Activated naive CD4-positive, alpha-beta T cell treated with anti-CD3 and anti-CD28 coated beads, Interleukin-2, amount 10 ng/mL, durations not matched to agents 7 days and 5 days (primary cell): ENCODE results near the gene FAIM.
"Not testable (repeated sequence)": the region's sequence is repeated elsewhere in the genome, so short reads cannot be mapped to it uniquely, and the experiment has no call there.

Experiments used
- CTCF ChIA-PET: fragments of 350-600 bp; sonication (Branson Sonifier 250); formaldehyde crosslinking; loops from one replicate; lab custom pipeline; 2021; ENCODE audit warnings: antibody characterized with exemption; lab: Charles Lee
- DNase-seq: peaks from one replicate; pipeline ENCODE4 v3.0.0-alpha.2; 2020
- H3K27ac Mint-ChIP-seq: one replicate; pipeline ENCODE4 v1.8.0; 2021; ENCODE audit warnings: mild to moderate bottlenecking, moderate library complexity, mixed read lengths
- H3K27me3 Mint-ChIP-seq: one replicate; pipeline ENCODE4 v1.8.0; 2021; ENCODE audit warnings: mild to moderate bottlenecking, mixed read lengths
- H3K36me3 Mint-ChIP-seq: one replicate; pipeline ENCODE4 v1.8.0; 2021; ENCODE audit warnings: mixed read lengths
- H3K4me1 Mint-ChIP-seq: one replicate; pipeline ENCODE4 v1.8.0; 2021; ENCODE audit warnings: mixed read lengths
- H3K4me3 Mint-ChIP-seq: one replicate; pipeline ENCODE4 v1.8.0; 2021; ENCODE audit warnings: mild to moderate bottlenecking, moderate library complexity, mixed read lengths
- H3K9me3 Mint-ChIP-seq: one replicate; pipeline ENCODE4 v1.8.0; 2021; ENCODE audit warnings: mixed read lengths

FAIM gene

DNA sequence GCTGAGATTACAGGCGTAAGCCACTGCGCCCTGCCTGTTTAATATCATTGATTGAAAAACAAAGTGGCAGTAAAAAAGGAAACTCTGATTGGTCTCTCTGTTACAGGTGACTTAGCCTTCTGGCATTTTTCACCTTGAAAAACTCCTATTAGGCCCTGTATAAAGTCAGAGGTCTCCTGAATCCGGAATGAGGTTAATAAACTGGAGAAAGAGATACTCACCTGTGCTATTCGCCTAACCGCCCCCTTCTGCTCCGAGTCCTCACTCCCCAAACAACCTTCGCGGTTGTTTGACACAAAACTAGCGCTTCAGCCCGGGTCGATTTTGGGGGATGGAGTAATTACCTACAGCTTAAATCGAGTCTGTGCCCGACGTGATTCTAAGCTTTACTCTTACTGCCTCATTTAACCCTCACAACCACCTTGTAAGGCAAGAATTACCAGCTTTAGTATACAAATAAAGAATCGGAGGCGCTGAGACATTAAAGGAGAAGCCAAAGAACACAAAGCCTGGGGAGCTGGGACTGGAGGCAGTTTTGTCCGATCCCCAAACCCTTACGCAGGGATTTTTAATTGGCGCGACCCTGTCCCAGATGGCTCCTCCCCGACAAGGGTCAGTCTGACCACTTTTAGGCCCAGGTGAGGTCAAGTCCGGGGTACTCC lies 15.0 kb upstream of the FAIM start:
- H3K36me3 Mint-ChIP-seq, result peaks cover 5% of the 10 kb centered on the region
- H3K9me3 Mint-ChIP-seq, result peaks cover 4% of the 10 kb centered on the region
- H3K4me3 Mint-ChIP-seq, result peak overlapping the region; percentile 73
- H3K4me1 Mint-ChIP-seq, result peaks cover 13% of the 10 kb centered on the region
- no peaks in the 10 kb centered on the region for H3K27me3 Mint-ChIP-seq
- H3K27ac Mint-ChIP-seq, result peak overlapping the region; percentile 93
- CTCF ChIA-PET, result interaction anchor here (1.0 to 6.7 kb wide), 14 partner anchors 14 to 414 kb away, joined by 3 to 112 read pairs (median 5); no protein-coding TSS in a partner anchor
- peak; percentile 33 for DNase-seq

DNA sequence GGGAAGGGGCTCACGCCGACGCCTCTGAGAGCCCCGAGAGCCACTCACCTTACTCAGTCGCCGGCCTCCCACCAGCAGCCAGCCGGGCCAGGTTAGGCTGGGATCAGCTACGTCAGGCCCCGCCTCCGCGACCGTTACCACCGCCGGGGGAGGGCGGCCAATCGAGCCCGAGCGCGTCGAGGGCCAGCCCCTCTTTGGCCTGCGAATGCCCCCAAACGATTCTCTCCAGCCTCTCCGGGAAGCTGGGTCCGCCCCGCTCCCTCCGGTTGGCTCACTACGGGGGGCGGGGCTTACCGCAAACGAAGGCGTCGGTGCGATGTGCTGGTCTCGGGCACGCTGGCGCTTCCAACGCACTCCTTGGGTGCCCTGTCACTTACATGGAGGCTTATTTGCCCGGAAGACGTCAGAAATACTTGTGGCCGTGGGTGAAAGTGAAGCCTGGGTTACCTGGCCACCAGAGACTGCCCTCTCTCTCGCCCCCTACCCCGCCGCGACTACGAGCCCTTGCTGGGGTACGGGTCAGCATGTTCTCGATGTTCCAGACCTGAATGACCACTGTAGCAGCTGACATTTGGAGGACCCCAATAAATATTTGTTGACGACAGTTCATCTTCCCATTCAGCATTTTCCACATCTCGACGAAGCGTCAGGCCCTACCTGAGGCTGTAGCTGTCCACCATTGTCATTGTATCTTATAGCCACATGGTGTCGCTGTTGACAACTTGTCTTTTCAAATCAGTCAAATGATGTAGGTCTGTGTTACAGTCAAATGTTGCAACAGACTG lies 14.2 kb upstream of the FAIM start, which contains the start of gene CEP70:
Gene CEP70 (minus strand): TSS at position 111 of the 785 bp plus-strand sequence. CDS start 21,333 bp downstream, outside the sequence.
- Mint-ChIP-seq H3K27me3 (no peaks in the 10 kb centered on the region), H3K9me3 (peaks cover 6% of the 10 kb centered on the region), H3K27ac (peak within 1 kb of the TSS; percentile 93), H3K4me3 (peak within 1 kb of the TSS; percentile 73), H3K36me3 (peaks cover 4% of the 10 kb centered on the region), H3K4me1 (peaks cover 13% of the 10 kb centered on the region)
- CTCF ChIA-PET, result interaction anchor here (0.6 to 6.7 kb wide), 22 partner anchors 9 to 415 kb away, joined by 3 to 112 read pairs (median 4); no protein-coding TSS in a partner anchor
- DNase-seq, result peak; percentile 94

DNA sequence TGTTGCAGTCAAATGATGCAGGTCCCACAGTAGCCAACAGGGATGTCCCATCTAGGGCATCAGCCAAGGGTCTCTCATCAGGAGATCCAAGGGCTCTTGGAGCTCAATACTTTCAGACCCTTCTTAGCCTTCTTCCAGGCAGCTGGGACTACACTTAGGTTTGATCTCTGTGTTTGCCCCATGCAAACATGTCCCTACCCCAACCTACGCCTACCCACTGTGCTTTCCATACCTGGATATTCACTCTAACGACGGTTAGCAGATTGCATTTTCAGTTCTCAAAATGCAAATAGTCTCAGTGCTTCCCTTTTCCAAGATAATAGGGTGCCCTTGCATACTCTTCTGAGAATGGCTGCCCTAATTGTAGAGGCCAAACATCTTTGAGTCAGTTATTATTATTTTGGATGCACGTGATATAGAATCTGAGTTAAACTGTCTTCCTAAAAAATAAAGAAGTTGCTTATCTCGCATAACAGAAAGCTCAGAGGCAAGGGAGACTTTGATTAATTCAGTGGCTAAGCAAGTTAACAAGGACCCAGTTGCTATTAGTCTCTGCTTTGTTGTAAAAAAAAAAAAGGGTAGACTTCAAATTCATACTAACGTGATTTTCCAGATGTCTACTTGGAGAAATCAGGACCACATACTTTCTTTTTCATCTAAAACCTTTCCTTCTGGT lies 13.5 kb upstream of the FAIM start:
- peaks cover 13% of the 10 kb centered on the region for H3K4me1 Mint-ChIP-seq
- H3K36me3 Mint-ChIP-seq, result peaks cover 4% of the 10 kb centered on the region
- no peaks in the 10 kb centered on the region for H3K27me3 Mint-ChIP-seq
- peak overlapping the region; percentile 93 for H3K27ac Mint-ChIP-seq
- peak overlapping the region; percentile 73 for H3K4me3 Mint-ChIP-seq
- no peak for DNase-seq
- H3K9me3 Mint-ChIP-seq, result peaks cover 6% of the 10 kb centered on the region
- CTCF ChIA-PET, result interaction anchor here (0.7 to 6.7 kb wide), 18 partner anchors 8 to 415 kb away, joined by 3 to 112 read pairs (median 4); no protein-coding TSS in a partner anchor

DNA sequence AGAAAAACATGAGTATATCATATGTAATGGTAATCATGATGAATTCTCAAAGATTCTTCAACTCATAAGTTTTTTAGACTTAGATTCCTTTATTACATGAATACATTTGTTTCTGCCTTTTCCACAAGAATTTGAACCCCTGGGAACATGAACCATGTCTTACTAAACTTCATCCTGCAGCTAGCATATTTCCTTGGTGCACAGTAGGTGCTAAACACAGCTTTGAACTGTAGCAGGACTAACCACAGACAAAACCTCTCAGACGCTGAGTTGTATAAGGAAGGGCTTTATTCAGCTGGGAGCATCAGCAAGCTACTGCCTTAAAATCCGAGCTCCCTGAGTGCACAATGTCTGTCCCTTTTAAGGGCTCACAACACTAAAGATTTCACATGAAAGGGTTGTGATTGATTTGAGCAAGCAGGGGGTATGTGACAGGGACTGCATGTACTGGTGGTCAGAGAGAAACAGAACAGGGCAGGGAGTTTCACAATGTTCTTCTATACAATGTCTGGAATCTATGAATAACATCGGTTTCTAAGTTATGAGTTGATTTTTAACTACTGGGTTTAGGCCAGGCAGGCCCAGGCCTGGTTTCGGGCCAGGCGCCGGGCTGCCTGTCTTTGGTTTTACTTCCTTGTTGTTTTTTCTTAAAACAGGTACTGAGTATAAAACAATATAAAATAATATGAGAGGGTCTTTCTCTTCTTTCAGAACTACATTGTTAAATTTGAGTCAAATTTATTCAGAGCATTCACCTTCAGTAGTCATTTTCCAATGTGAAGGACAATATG lies 11.2 kb upstream of the FAIM start:
- H3K36me3 Mint-ChIP-seq, H3K27ac Mint-ChIP-seq, H3K4me3 Mint-ChIP-seq, H3K27me3 Mint-ChIP-seq, DNase-seq: not testable (repeated sequence)
- CTCF ChIA-PET, result interaction anchor here (2.6 kb wide), 1 partner anchor 319 kb away, joined by 13 read pairs; no protein-coding TSS in a partner anchor
- Mint-ChIP-seq H3K4me1 (peaks cover 13% of the 10 kb centered on the region), H3K9me3 (peaks cover 14% of the 10 kb centered on the region)

DNA sequence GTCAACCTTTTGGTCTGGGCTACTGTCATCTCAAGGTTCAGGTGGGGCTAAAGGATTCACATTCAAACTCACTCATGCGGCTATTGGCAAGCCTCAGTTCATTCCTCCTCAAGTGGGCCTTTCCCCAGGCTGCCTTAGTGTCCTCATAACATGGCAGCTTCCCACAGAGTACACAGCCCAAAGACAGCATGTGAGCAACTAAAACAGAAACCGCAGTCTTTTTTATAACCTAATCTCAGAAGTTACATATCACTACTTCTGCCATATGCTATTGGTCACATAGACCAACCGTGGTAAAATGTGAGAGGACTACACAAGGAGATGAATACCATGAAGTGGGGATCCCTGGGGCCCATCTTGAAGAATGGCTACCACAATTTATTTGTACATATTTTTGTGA lies 10.0 kb upstream of the FAIM start:
- Mint-ChIP-seq H3K36me3 (peaks cover 6% of the 10 kb centered on the region), H3K4me1 (peaks cover 9% of the 10 kb centered on the region), H3K4me3 (no peak overlapping the region), H3K27me3 (peaks cover 5% of the 10 kb centered on the region), H3K27ac (no peak overlapping the region), H3K9me3 (peaks cover 15% of the 10 kb centered on the region)
- CTCF ChIA-PET, result interaction anchor here (1.5 to 2.6 kb wide), 2 partner anchors 317 to 325 kb away, joined by 6 to 13 read pairs; no protein-coding TSS in a partner anchor
- no peak for DNase-seq

DNA sequence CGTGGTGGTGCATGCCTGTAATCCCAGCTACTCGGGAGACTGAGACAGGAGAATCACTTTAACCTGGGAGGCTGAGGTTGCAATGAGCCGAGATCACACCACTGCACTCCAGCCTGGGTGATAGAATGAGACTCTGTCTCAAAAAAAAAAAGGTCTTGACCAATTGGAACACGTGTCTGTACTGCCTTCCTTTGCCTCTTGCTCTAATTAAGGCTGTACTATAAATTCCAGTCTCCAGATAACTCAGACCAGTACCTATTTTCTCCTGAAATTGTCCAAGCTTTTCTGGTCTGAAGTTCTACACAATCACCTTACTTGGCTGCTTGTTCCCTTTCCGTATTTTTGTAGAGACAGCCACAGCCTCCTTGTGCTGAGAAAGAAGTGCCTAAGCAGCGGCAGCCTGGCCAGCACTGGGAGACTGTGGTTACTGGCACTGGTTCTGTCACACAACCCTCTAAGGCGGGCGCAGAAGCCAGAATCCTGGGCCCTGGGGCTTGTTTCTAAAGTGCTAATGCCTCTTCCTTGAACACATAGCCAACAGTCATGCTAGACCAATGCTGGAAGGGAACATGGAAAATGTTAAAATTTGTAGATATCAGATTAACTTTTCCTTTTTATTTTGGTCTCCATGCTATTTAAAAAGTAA lies 8.3 kb upstream of the FAIM start:
- Mint-ChIP-seq H3K27me3 (peaks cover 5% of the 10 kb centered on the region), H3K4me3 (no peak overlapping the region), H3K9me3 (peaks cover 21% of the 10 kb centered on the region), H3K27ac (no peak overlapping the region), H3K4me1 (peaks cover under 1% of the 10 kb centered on the region), H3K36me3 (peaks cover 10% of the 10 kb centered on the region)
- DNase-seq, result no peak
- CTCF ChIA-PET, result interaction anchor here (1.5 kb wide), 1 partner anchor 323 kb away, joined by 6 read pairs; no protein-coding TSS in a partner anchor

DNA sequence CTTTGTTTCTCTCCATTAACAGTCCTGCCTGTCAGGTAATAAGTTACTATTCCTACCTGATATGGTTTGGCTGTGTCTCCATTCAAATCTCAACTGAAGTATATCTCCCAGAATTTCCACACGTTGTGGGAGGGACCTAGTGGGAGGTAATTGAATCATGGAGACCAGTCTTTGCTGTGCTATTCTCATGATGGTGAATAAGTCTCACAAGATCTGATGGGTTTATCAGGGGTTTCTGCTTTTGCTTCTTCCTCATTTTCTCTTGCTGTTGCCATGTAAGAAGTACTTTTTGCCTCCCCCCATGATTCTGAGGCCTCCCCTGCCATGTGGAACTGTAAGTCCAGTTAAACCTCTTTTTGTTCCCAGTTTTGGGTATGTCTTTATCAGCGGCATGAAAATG lies 6.9 kb upstream of the FAIM start:
- peaks cover 21% of the 10 kb centered on the region for H3K9me3 Mint-ChIP-seq
- CTCF ChIA-PET, H3K27me3 Mint-ChIP-seq, H3K4me1 Mint-ChIP-seq, H3K27ac Mint-ChIP-seq, DNase-seq, H3K4me3 Mint-ChIP-seq, H3K36me3 Mint-ChIP-seq: not testable (repeated sequence)

DNA sequence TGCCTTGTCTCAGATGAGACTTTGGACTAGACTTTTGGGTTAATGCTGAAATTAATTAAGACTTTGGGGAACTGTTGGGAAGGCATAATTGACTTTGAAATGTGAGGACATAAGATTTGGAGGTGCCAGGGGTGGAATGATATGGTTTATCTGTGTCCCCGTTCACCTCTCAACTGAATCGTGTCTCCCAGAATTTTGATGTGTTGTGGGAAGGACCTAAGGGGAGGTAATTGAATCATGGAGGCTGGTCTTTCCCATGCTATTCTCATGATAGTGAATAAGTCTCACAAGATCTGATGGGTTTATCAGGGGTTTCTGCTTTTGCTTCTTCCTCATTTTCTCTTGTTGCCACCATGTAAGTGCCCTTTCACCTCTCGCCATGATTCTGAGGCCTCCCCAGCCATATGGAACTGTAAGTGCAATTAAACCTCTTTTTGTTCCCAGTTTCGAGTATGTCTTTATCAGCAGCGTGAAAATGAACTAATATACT lies 4.4 kb upstream of the FAIM start:
- H3K27ac Mint-ChIP-seq, H3K4me3 Mint-ChIP-seq, CTCF ChIA-PET, H3K36me3 Mint-ChIP-seq, H3K4me1 Mint-ChIP-seq, DNase-seq, H3K27me3 Mint-ChIP-seq: not testable (repeated sequence)
- peaks cover 15% of the 10 kb centered on the region for H3K9me3 Mint-ChIP-seq

DNA sequence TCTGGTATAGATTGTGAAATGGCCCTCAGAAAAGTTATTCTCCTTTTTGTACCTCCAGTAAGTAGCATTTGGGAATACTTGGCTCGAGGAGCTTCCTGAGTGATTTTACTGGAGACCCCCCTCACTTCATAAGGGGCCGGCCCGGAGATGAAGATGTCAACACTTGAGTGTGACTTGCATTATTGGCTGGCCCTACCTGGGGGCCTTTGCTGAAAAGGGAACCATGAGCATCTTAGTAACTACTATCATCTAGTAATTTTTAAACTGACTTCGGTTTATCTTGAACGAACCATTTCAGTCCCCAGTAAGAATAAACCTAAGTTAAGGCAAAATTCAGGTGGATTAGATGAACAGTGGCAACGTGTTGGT lies 1.3 kb downstream of the FAIM start:
- Mint-ChIP-seq H3K27me3 (peaks cover 10% of the 10 kb centered on the region), H3K9me3 (no peaks in the 10 kb centered on the region), H3K27ac (peak overlapping the region; percentile 90), H3K36me3 (peaks cover 6% of the 10 kb centered on the region), H3K4me1 (peaks cover 19% of the 10 kb centered on the region), H3K4me3 (peak overlapping the region; percentile 73)
- CTCF ChIA-PET, result interaction anchor here (1.1 to 1.4 kb wide), 2 partner anchors 15 to 305 kb away, joined by 3 to 6 read pairs; no protein-coding TSS in a partner anchor
- DNase-seq, result no peak

DNA sequence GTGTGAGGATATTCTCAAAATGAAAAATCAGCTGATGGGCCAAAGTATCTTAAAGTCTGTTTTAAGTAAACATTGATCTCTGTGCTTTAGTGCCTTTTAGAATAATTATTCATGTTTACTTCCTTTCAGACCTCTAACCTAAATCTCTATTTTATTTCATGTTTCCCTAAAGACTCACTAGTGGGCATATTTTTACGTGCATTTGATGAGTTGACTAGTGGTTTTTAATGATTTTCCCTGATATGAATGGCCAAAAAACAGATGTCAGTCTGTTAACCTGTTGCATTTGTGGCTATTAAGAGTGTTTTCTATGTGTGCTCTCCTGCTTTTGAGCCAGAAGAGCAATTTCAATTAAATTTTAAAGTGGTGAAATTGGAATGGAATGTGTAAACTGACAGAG lies 6.9 kb downstream of the FAIM start:
- CTCF ChIA-PET, result no interaction called here
- H3K4me1 Mint-ChIP-seq, result peaks cover 3% of the 10 kb centered on the region
- no peaks in the 10 kb centered on the region for H3K9me3 Mint-ChIP-seq
- peaks cover 2% of the 10 kb centered on the region for H3K36me3 Mint-ChIP-seq
- no peak overlapping the region for H3K27ac Mint-ChIP-seq
- H3K27me3 Mint-ChIP-seq, result peaks cover 3% of the 10 kb centered on the region
- DNase-seq, result no peak
- no peak overlapping the region for H3K4me3 Mint-ChIP-seq

DNA sequence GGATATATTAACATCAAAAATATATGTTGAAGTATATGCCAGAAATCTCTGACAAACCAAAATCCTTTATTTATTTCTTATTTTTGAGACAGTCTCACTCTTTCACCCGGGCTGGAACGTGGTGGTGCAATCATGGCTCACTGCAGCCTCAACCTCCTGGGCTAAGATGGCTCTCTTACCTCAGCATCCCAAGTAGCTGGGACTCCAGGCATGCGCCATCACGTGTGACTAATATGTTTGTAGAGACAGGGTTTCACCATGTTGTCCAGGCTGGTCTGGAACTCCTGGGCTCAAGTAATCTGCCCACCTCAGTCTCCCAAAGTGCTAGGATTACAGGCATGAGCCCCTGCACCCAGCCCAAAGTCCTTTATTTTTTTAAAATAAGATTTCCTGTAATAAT lies 11.9 kb downstream of the FAIM start:
- Mint-ChIP-seq H3K4me3 (no peak overlapping the region), H3K9me3 (no peaks in the 10 kb centered on the region), H3K27ac (no peak overlapping the region), H3K36me3 (no peaks in the 10 kb centered on the region), H3K4me1 (peaks cover 4% of the 10 kb centered on the region), H3K27me3 (no peaks in the 10 kb centered on the region)
- CTCF ChIA-PET, result no interaction called here
- no peak for DNase-seq

DNA sequence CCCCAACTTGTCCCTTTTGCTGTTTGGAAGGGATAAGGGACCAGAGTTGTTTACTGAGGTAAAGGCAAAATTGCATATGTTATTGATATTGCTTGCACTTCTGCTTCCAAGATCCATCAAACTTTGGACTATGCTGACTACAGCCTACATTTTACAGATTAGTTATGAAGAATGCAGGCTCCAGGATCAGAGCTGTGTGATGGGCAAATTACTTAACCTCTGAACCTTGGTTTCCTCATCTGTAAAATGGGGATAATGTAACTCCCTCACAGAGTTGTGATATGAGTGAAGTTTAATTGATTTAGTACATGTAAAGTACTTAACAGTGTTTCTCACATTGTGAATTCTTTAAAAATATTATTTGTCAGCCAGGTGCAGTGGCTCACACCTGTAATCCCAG lies 15.9 kb downstream of the FAIM start:
- Mint-ChIP-seq H3K4me3 (no peak overlapping the region), H3K4me1 (peaks cover 4% of the 10 kb centered on the region), H3K36me3 (no peaks in the 10 kb centered on the region), H3K9me3 (no peaks in the 10 kb centered on the region), H3K27ac (no peak overlapping the region), H3K27me3 (no peaks in the 10 kb centered on the region)
- no peak for DNase-seq
- CTCF ChIA-PET, result no interaction called here
